ENCODE measurements around the gene LRPPRC. TPM values are rescaled to one million over a fixed set of nuclear protein-coding genes. Genes with fewer than 3 reads are reported as not detected.

LRPPRC gene
- total RNA-seq, 1 experiment from 2014 or later, result 253 TPM

DNA sequence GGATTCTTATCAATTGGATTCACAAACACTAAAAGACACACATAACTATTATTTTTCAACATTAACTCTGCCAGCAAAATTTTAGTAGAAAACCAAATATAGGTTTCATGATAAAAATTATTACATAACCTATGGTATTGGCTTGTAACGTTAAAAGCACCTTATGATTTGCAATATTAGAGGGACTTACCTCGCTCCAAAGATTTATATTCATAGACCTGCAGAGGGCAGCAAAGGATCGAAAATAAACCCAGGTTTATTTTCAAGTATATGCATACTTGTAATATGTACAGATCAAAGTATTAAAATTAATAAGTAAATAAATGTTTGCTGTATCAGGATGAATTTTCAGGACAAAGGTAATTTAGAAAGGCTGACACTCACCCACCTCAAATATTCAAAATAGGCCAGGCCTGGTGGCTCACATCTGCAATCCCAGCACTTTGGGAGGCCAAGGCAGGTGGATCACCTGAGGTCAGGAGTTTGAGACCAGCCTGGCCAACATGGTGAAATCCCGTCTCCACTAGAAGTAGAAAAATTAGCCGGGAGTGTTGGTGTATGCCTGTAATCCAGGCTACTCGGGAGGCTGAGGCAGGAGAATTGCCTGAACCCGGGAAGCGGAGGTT lies 45.3 kb downstream of the LRPPRC start (continued):
- TF ChIP-seq, protein P1, sequence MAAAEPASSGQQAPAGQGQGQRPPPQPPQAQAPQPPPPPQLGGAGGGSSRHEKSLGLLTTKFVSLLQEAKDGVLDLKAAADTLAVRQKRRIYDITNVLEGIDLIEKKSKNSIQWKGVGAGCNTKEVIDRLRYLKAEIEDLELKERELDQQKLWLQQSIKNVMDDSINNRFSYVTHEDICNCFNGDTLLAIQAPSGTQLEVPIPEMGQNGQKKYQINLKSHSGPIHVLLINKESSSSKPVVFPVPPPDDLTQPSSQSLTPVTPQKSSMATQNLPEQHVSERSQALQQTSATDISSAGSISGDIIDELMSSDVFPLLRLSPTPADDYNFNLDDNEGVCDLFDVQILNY (CRISPR knock-in tag; IDR thresholded peaks at IDR 0.05), result no peak
- TF ChIP-seq ZNF396 (CRISPR knock-in tag; IDR thresholded peaks at IDR 0.05; ENCODE audit: borderline replicate concordance), result no peak

DNA sequence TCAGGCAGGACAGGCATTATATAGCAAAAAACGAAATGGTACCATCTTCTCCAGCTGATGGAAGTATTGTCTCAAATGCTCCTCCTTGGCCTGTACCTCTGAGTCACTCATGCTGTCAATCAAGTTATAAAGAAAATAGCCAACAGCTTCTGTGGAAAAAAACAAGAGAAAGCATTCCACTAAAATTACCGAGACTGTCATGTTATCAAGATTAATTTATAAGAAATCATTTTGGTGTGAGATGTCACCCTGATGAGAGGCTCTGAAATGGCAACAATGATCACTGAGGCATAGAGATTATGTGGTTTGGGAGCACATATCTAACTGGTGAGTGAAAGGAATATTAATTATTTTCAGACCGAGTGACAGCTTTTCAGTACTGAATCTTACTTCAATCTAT lies 47.4 kb downstream of the LRPPRC start:
- Mint-ChIP-seq H3K27me3 (ENCODE audit: low read depth) (no peaks in the 10 kb centered on the region), H3K9me3 (no peaks in the 10 kb centered on the region), H3K4me1 (peaks cover 42% of the 10 kb centered on the region), H3K36me3 (peaks cover 73% of the 10 kb centered on the region), H3K27ac (no peak overlapping the region), H3K4me3 (no peak overlapping the region)
- TF ChIP-seq KAT7 (CRISPR knock-in tag; IDR thresholded peaks at IDR 0.05; ENCODE audit: borderline replicate concordance), result no peak
- TF ChIP-seq, protein P2, sequence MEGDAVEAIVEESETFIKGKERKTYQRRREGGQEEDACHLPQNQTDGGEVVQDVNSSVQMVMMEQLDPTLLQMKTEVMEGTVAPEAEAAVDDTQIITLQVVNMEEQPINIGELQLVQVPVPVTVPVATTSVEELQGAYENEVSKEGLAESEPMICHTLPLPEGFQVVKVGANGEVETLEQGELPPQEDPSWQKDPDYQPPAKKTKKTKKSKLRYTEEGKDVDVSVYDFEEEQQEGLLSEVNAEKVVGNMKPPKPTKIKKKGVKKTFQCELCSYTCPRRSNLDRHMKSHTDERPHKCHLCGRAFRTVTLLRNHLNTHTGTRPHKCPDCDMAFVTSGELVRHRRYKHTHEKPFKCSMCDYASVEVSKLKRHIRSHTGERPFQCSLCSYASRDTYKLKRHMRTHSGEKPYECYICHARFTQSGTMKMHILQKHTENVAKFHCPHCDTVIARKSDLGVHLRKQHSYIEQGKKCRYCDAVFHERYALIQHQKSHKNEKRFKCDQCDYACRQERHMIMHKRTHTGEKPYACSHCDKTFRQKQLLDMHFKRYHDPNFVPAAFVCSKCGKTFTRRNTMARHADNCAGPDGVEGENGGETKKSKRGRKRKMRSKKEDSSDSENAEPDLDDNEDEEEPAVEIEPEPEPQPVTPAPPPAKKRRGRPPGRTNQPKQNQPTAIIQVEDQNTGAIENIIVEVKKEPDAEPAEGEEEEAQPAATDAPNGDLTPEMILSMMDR (IDR thresholded peaks at IDR 0.05), result no peak
- no peak for TF ChIP-seq NR3C1 (CRISPR knock-in tag; conservative IDR thresholded peaks at IDR 0.05; ENCODE audit: low read depth)
- TF ChIP-seq, protein P3, sequence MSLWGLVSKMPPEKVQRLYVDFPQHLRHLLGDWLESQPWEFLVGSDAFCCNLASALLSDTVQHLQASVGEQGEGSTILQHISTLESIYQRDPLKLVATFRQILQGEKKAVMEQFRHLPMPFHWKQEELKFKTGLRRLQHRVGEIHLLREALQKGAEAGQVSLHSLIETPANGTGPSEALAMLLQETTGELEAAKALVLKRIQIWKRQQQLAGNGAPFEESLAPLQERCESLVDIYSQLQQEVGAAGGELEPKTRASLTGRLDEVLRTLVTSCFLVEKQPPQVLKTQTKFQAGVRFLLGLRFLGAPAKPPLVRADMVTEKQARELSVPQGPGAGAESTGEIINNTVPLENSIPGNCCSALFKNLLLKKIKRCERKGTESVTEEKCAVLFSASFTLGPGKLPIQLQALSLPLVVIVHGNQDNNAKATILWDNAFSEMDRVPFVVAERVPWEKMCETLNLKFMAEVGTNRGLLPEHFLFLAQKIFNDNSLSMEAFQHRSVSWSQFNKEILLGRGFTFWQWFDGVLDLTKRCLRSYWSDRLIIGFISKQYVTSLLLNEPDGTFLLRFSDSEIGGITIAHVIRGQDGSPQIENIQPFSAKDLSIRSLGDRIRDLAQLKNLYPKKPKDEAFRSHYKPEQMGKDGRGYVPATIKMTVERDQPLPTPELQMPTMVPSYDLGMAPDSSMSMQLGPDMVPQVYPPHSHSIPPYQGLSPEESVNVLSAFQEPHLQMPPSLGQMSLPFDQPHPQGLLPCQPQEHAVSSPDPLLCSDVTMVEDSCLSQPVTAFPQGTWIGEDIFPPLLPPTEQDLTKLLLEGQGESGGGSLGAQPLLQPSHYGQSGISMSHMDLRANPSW (CRISPR knock-in tag; conservative IDR thresholded peaks at IDR 0.05; ENCODE audit: low read depth), result no peak
- no peak for TF ChIP-seq MXD4 (CRISPR knock-in tag; IDR thresholded peaks at IDR 0.05; ENCODE audit: borderline replicate concordance)
- TF ChIP-seq, protein P4, sequence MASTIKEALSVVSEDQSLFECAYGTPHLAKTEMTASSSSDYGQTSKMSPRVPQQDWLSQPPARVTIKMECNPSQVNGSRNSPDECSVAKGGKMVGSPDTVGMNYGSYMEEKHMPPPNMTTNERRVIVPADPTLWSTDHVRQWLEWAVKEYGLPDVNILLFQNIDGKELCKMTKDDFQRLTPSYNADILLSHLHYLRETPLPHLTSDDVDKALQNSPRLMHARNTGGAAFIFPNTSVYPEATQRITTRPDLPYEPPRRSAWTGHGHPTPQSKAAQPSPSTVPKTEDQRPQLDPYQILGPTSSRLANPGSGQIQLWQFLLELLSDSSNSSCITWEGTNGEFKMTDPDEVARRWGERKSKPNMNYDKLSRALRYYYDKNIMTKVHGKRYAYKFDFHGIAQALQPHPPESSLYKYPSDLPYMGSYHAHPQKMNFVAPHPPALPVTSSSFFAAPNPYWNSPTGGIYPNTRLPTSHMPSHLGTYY (CRISPR knock-in tag; IDR thresholded peaks at IDR 0.05), result no peak
- ATAC-seq, result no peak
- ChIA-PET CTCF (interaction anchor here (0.6 kb wide), 1 partner anchor 203 kb away, joined by 3 read pairs; no protein-coding TSS in a partner anchor), POLR2A (interaction anchor here (0.7 kb wide), 1 partner anchor 130 kb away, joined by 3 read pairs; no protein-coding TSS in a partner anchor)
- DNase-seq (ENCODE audit: low spot score), result no peak

DNA sequence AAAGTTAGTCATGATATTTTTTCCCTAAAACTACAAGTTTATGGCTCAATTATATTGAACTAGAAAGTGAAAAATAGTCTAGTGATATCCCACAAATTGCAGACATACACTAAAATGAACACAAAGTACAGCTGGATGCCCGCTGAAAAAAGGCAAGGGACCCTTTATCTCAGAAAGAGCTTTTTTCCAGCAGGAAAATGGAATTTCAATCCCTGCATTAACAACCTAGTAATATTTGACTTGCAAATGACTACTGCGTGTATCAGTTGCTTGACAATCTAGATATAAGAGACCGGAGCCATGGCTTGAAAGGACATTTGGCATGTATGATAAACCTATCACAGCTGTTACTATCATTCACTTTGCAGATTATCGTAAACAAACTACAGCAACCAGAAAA lies 49.1 kb downstream of the LRPPRC start:
- ATAC-seq, result no peak
- CTCF ChIA-PET, result interaction anchor here (0.6 kb wide), 1 partner anchor 1004 kb away, joined by 3 read pairs; no protein-coding TSS in a partner anchor
- H3K36me3 Mint-ChIP-seq, result peaks cover 60% of the 10 kb centered on the region
- TF ChIP-seq, protein P5, sequence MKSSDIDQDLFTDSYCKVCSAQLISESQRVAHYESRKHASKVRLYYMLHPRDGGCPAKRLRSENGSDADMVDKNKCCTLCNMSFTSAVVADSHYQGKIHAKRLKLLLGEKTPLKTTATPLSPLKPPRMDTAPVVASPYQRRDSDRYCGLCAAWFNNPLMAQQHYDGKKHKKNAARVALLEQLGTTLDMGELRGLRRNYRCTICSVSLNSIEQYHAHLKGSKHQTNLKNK (CRISPR knock-in tag; IDR thresholded peaks at IDR 0.05), result no peak
- TF ChIP-seq, protein P6, sequence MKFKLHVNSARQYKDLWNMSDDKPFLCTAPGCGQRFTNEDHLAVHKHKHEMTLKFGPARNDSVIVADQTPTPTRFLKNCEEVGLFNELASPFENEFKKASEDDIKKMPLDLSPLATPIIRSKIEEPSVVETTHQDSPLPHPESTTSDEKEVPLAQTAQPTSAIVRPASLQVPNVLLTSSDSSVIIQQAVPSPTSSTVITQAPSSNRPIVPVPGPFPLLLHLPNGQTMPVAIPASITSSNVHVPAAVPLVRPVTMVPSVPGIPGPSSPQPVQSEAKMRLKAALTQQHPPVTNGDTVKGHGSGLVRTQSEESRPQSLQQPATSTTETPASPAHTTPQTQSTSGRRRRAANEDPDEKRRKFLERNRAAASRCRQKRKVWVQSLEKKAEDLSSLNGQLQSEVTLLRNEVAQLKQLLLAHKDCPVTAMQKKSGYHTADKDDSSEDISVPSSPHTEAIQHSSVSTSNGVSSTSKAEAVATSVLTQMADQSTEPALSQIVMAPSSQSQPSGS (CRISPR knock-in tag; IDR thresholded peaks at IDR 0.05; ENCODE audit: borderline replicate concordance, low read depth), result no peak
- TF ChIP-seq ZNF317 (CRISPR knock-in tag; IDR thresholded peaks at IDR 0.05; ENCODE audit: borderline replicate concordance, low read depth) (no peak), MYBL2 (CRISPR knock-in tag; IDR thresholded peaks at IDR 0.05) (no peak), TEAD1 (CRISPR knock-in tag; IDR thresholded peaks at IDR 0.05) (no peak), ELF4 (CRISPR knock-in tag; IDR thresholded peaks at IDR 0.05; ENCODE audit: low read depth) (no peak), SMAD3 (CRISPR knock-in tag; IDR thresholded peaks at IDR 0.05; ENCODE audit: borderline replicate concordance) (no peak), ZBTB21 (CRISPR knock-in tag; IDR thresholded peaks at IDR 0.05; ENCODE audit: borderline replicate concordance) (no peak), ZNF423 (CRISPR knock-in tag; IDR thresholded peaks at IDR 0.05) (no peak), ZNF263 (CRISPR knock-in tag; IDR thresholded peaks at IDR 0.05; ENCODE audit: low read depth) (no peak), GABPB1 (CRISPR knock-in tag; IDR thresholded peaks at IDR 0.05) (no peak), ZNF121 (CRISPR knock-in tag; IDR thresholded peaks at IDR 0.05) (no peak)
- TF ChIP-seq, protein P7, sequence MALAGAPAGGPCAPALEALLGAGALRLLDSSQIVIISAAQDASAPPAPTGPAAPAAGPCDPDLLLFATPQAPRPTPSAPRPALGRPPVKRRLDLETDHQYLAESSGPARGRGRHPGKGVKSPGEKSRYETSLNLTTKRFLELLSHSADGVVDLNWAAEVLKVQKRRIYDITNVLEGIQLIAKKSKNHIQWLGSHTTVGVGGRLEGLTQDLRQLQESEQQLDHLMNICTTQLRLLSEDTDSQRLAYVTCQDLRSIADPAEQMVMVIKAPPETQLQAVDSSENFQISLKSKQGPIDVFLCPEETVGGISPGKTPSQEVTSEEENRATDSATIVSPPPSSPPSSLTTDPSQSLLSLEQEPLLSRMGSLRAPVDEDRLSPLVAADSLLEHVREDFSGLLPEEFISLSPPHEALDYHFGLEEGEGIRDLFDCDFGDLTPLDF (CRISPR knock-in tag; IDR thresholded peaks at IDR 0.05), result no peak
- TF ChIP-seq, protein P8, sequence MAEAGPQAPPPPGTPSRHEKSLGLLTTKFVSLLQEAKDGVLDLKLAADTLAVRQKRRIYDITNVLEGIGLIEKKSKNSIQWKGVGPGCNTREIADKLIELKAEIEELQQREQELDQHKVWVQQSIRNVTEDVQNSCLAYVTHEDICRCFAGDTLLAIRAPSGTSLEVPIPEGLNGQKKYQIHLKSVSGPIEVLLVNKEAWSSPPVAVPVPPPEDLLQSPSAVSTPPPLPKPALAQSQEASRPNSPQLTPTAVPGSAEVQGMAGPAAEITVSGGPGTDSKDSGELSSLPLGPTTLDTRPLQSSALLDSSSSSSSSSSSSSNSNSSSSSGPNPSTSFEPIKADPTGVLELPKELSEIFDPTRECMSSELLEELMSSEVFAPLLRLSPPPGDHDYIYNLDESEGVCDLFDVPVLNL (CRISPR knock-in tag; IDR thresholded peaks at IDR 0.05; ENCODE audit: borderline replicate concordance, low read depth), result no peak

More for the DNA sequence above, 49.1 kb downstream of the LRPPRC start:
- no peak for DNase-seq (ENCODE audit: low spot score)
- Mint-ChIP-seq H3K27ac (0 out of 2 replicates have a peak overlapping the region, but pooled peaks have one; percentile 23), H3K27me3 (ENCODE audit: low read depth) (no peaks in the 10 kb centered on the region), H3K4me3 (no peak overlapping the region), H3K9me3 (no peaks in the 10 kb centered on the region), H3K4me1 (peaks cover 51% of the 10 kb centered on the region)
- POLR2A ChIA-PET, result no interaction called here
